ENCODE measurements around the gene TAX1BP3. TPM values are rescaled to one million over a fixed set of nuclear protein-coding genes. Genes with fewer than 3 reads are reported as not detected.

Gene TAX1BP3
- total and polyA plus RNA-seq, 2 of the 13 experiments (the other 11 are each of a cell fraction or from before 2014, with no cell fraction given): 16.7 to 45.1 TPM

DNA sequence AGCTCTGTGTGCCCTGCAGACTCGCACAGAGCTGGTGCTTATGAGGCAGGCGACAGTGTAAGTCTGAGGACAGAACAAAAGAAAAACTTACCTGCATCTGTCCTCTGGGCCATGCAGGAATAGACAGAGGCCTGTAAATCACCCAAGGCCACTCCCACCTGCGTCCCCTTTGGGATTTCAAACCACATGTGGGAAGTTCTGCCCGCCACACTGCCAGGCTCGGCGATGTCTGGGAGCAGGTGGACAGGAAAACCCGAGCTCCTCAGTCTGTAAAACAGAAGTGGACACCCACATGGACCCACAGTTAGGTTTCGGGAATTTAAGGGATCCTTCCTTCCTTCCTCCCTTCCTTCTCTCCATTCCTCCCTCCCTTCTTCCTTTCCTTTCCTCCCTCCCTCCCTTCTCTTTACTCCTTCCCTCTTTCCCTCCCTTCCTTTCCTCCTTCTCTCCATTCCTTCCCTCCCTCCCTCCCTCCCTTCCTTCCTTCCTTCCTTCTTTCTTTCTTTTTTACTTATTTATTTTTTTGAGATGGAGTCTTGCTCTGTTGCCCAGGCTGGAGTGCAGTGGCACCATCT lies 47.1 kb downstream of the TAX1BP3 start:
- POLR2A ChIA-PET: no interaction called here
- FAIRE-seq: no peak

DNA sequence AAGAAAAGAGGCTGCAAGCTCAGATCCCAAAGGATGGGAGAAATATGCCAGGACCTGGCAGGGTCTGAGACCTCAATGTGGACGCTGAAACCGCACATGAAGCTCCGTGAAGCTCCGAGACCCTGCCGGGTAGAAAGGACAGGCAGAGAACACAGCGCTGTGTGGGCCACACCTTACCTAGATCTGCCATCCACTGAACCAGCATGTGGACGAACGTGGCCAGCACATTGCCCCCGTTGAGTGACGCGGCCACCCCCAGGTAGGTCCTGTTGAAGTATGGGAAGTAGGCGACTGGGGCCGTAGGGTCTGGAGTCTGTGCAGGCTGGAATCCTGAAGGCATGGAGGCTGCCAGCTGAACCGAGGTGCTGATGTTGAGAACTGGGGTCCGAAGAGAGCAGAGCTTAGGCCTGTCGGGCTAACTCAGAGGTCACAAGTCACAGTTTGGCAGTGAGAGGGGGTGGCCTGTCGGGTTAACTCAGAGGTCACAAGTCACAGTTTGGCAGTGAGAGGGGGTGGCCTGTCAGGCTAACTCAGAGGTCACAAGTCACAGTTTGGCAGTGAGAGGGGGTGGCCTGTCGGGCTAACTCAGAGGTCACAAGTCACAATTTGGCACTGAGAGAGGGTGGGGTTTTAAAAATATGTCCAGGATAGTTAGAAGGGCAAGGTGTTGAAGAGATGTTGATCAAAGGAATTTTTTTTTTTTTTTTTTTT lies 53.1 kb downstream of the TAX1BP3 start:
- peaks cover 15 to 62% of the 10 kb centered on the region in 2 experiments for H3K36me3 ChIP-seq (replicated peaks in 1 of 2; ENCODE audit: control insufficient read depth in 1 of 2, insufficient read depth in 2 of 2, low read length in 2 of 2)
- H3K27me3 ChIP-seq (ENCODE audit: control insufficient read depth in 1 of 2, insufficient read depth in 2 of 2, low read length in 2 of 2): no peaks in the 10 kb centered on the region
- H3K4me2 ChIP-seq (ENCODE audit: low read depth, low read length): no peak overlapping the region
- FAIRE-seq (no peak), DNase-seq (ENCODE audit: low spot score) (no peak), ATAC-seq (no peak)
- H3K79me2 ChIP-seq (ENCODE audit: insufficient read depth, low read length): no peaks in the 10 kb centered on the region
- POLR2A ChIA-PET: no interaction called here
- intact Hi-C loops (cut with micrococcal nuclease; ENCODE audit: unreplicated experiment): no loop called here
- no peak overlapping the region for H2AFZ ChIP-seq (ENCODE audit: low read length)
- peaks cover 1% of the 10 kb centered on the region; the same call in 1 of the 2 replicates for H4K20me1 ChIP-seq (ENCODE audit: insufficient read depth, low read length)
- TF ChIP-seq MTA1 (CRISPR knock-in tag; IDR thresholded peaks at IDR 0.05; ENCODE audit: borderline replicate concordance): no peak
- TF ChIP-seq AGO2 (optimal IDR thresholded peaks at IDR 0.05; ENCODE audit: low read depth, low read length): peak; percentile 30
- no peak for TF ChIP-seq ZNF790 (CRISPR knock-in tag; IDR thresholded peaks at IDR 0.05; ENCODE audit: borderline replicate concordance)
- H3K4me3 ChIP-seq (replicated peaks in 1 of 3; ENCODE audit: insufficient read depth in 1 of 3, low read depth in 2 of 3, low read length in 3 of 3): no peak overlapping the region
- no TSS peak for BruUV-seq (replicated peaks)
- no peak overlapping the region for H3K9ac ChIP-seq (ENCODE audit: insufficient read depth, low read depth, low read length)
- CTCF ChIA-PET (ENCODE audit: low intra/inter-chr PET ratio, low total read pairs): no interaction called here
- 98% methylated on average over 14 of the region's 18 CpGs for WGBS (ENCODE audit: low lambda C conversion rate)
- no peak overlapping the region for H3K27ac ChIP-seq (ENCODE audit: extremely low read length, insufficient read depth, low read length)
- H3K4me1 ChIP-seq (ENCODE audit: insufficient read depth, low read length): no peaks in the 10 kb centered on the region; the same call in 1 of the 2 replicates
- in situ Hi-C loops (cut with HindIII; ENCODE audit: extremely low pct_ligation_motif_present, low pct_unique_long_range_greater_than_20kb): no loop called here
- no peaks in the 10 kb centered on the region for H3K9me3 ChIP-seq (ENCODE audit: low read length)

More for the DNA sequence above, 47.1 kb downstream of the TAX1BP3 start:
- H3K9me3 ChIP-seq (ENCODE audit: low read length): no peaks in the 10 kb centered on the region
- H3K27me3 ChIP-seq (ENCODE audit: control insufficient read depth in 1 of 2, insufficient read depth in 2 of 2, low read length in 2 of 2): no peaks in the 10 kb centered on the region
- H2AFZ ChIP-seq (ENCODE audit: low read length): no peak overlapping the region
- H3K4me3 ChIP-seq (replicated peaks in 1 of 3; ENCODE audit: insufficient read depth in 1 of 3, low read depth in 2 of 3, low read length in 3 of 3): no peak overlapping the region
- H3K79me2 ChIP-seq (ENCODE audit: insufficient read depth, low read length): peaks cover 2% of the 10 kb centered on the region
- DNase-seq (ENCODE audit: low spot score): no peak
- BruUV-seq (replicated peaks): no TSS peak
- no peak overlapping the region for H3K9ac ChIP-seq (ENCODE audit: insufficient read depth, low read depth, low read length)
- intact Hi-C loops (cut with micrococcal nuclease; ENCODE audit: unreplicated experiment): no loop called here
- ATAC-seq: no peak
- TF ChIP-seq PCBP2 (optimal IDR thresholded peaks at IDR 0.05; ENCODE audit: low read depth, low read length, poor library complexity, severe bottlenecking) (peak; percentile 65), SRSF1 (optimal IDR thresholded peaks at IDR 0.05; ENCODE audit: low read depth, low read length) (no peak), HNRNPK (IDR thresholded peaks at IDR 0.05; ENCODE audit: low read depth, low read length, poor library complexity, severe bottlenecking) (peak; percentile 21), ZNF607 (CRISPR knock-in tag; IDR thresholded peaks at IDR 0.05; ENCODE audit: borderline replicate concordance) (no peak), POLR2G (IDR thresholded peaks at IDR 0.05; ENCODE audit: low read depth, low read length) (no peak)
- 96% methylated on average over 8 of the region's 8 CpGs for whole genome bisulfite sequencing (ENCODE audit: low lambda C conversion rate)
- peaks cover 29 to 75% of the 10 kb centered on the region in 2 experiments for H3K36me3 ChIP-seq (replicated peaks in 1 of 2; ENCODE audit: control insufficient read depth in 1 of 2, insufficient read depth in 2 of 2, low read length in 2 of 2)
- H4K20me1 ChIP-seq (ENCODE audit: insufficient read depth, low read length): no peaks in the 10 kb centered on the region
- CTCF ChIA-PET (ENCODE audit: low intra/inter-chr PET ratio, low total read pairs): no interaction called here
- in situ Hi-C loops (cut with HindIII; ENCODE audit: extremely low pct_ligation_motif_present, low pct_unique_long_range_greater_than_20kb): no loop called here
- no peak overlapping the region for H3K27ac ChIP-seq (ENCODE audit: extremely low read length, insufficient read depth, low read length)
- no peaks in the 10 kb centered on the region for H3K4me1 ChIP-seq (ENCODE audit: insufficient read depth, low read length)
- H3K4me2 ChIP-seq (ENCODE audit: low read depth, low read length): no peak overlapping the region
